ENCODE results near the gene WNT3. TPM values are rescaled to one million over a fixed set of nuclear protein-coding genes. Genes with fewer than 3 reads are reported as not detected.

Gene WNT3
- total and polyA plus RNA-seq, 11 donors, result 0.32 to 2.2 (median 1.2) TPM

- Histone ChIP-seq H3K27me3 (peaks cover 0 to 49% (median 12%) of the 10 kb centered on the region in 9 donors), H3K27ac (no peak overlapping the region), H3K4me1 (no peaks in the 10 kb centered on the region), H3K36me3 (no peaks in the 10 kb centered on the region), H3K4me3 (no peak overlapping the region), H3K9me3 (no peaks in the 10 kb centered on the region)
- 83 to 85% (median 84%) methylated on average over 10 of the region's 10 CpGs for WGBS, 4 donors
- intact Hi-C loops (cut with DNase I), result loop anchor here in 2 of 10 donors (10.0 kb wide), 2 partner anchors 46 to 64 kb away; no protein-coding TSS in a partner anchor
- DNase-seq (no peak), ATAC-seq (no peak)
- no peak for TF ChIP-seq POLR2A (IDR thresholded peaks at IDR 0.05)
- no peak for TF ChIP-seq CTCF (IDR thresholded peaks at IDR 0.05)
Observed at GRCh38 chr17:46810837-46811236, 7.7 kb downstream of the WNT3 start.

- no peak for TF ChIP-seq CTCF (IDR thresholded peaks at IDR 0.05)
- no peak for TF ChIP-seq POLR2A (IDR thresholded peaks at IDR 0.05)
- no peaks in the 10 kb centered on the region for H3K9me3 ChIP-seq
- DNase-seq (no peak), ATAC-seq (no peak)
- intact Hi-C loops (cut with DNase I), result loop anchor here in 1 of 10 donors (10.0 kb wide), 1 partner anchor 56 kb away; no protein-coding TSS in a partner anchor
- no peak overlapping the region for H3K4me3 ChIP-seq
- no peaks in the 10 kb centered on the region for H3K36me3 ChIP-seq
- H3K27ac ChIP-seq, result no peak overlapping the region
- WGBS, 4 donors, result 69 to 87% (median 79%) methylated on average over 8 of the region's 8 CpGs
- H3K27me3 ChIP-seq, result peaks cover 0 to 32% (median 5%) of the 10 kb centered on the region in 9 donors
- no peaks in the 10 kb centered on the region for H3K4me1 ChIP-seq
Observed at GRCh38 chr17:46809110-46809571, 9.4 kb downstream of the WNT3 start.

GRCh38 chr17:46805771-46806170 is 12.7 kb downstream of the WNT3 start:
- Histone ChIP-seq H3K36me3 (no peaks in the 10 kb centered on the region), H3K4me1 (no peaks in the 10 kb centered on the region), H3K27me3 (peaks cover 0 to under 1% (median 0%) of the 10 kb centered on the region in 9 donors), H3K27ac (no peak overlapping the region), H3K4me3 (no peak overlapping the region), H3K9me3 (no peaks in the 10 kb centered on the region)
- 89 to 94% (median 91%) methylated on average over 6 of the region's 6 CpGs for WGBS, 4 donors
- TF ChIP-seq CTCF (IDR thresholded peaks at IDR 0.05) (no peak), POLR2A (IDR thresholded peaks at IDR 0.05) (no peak)
- DNase-seq (no peak), ATAC-seq (no peak)
- intact Hi-C loops (cut with DNase I), result loop anchor here in 1 of 10 donors (10.0 kb wide), 1 partner anchor 59 kb away; no protein-coding TSS in a partner anchor

- intact Hi-C loops (cut with DNase I), result loop anchor here in 1 of 10 donors (10.0 kb wide), 1 partner anchor 61 kb away; no protein-coding TSS in a partner anchor
- no peak for DNase-seq
Observed at GRCh38 chr17:46803544-46803943, 14.9 kb downstream of the WNT3 start.

More at GRCh38 chr17:46803544-46803943, 14.9 kb downstream of the WNT3 start:
- peaks cover 0 to 5% (median 0%) of the 10 kb centered on the region in 9 donors for H3K27me3 ChIP-seq
- no peaks in the 10 kb centered on the region for H3K36me3 ChIP-seq
- H3K4me3 ChIP-seq, result no peak overlapping the region
- H3K27ac ChIP-seq, result no peak overlapping the region
- no peaks in the 10 kb centered on the region for H3K4me1 ChIP-seq
- TF ChIP-seq CTCF (IDR thresholded peaks at IDR 0.05), result no peak
- no peak for TF ChIP-seq POLR2A (IDR thresholded peaks at IDR 0.05)
- ATAC-seq, result no peak
- no peaks in the 10 kb centered on the region for H3K9me3 ChIP-seq
- 88 to 96% (median 89%) methylated on average over 3 to 5 of the region's 5 CpGs for WGBS, 4 donors

Measured in heart left ventricle (tissue), 16 donors.